ENCODE results near the gene KLHL29.

DNA sequence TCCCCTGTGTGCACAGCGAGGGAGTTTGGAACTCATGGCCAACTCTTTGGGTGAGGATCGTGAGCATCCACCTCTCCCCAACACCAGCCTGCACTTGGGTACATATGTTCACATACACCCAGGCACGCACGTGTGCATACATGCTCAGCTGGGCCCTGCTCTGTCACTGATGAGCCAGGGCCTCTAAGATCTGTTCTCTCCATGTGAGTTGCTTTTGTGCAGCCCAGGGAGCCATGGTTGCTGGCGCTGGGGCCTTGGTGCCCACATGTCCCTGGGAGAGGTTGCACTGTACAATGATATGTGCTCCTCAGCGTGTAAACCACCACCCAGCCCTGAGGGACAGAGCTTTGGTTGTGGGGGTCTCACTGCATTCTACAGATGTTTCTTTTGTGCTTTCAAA is 44.1 kb downstream of the KLHL29 start:
- TF ChIP-seq, protein P1, sequence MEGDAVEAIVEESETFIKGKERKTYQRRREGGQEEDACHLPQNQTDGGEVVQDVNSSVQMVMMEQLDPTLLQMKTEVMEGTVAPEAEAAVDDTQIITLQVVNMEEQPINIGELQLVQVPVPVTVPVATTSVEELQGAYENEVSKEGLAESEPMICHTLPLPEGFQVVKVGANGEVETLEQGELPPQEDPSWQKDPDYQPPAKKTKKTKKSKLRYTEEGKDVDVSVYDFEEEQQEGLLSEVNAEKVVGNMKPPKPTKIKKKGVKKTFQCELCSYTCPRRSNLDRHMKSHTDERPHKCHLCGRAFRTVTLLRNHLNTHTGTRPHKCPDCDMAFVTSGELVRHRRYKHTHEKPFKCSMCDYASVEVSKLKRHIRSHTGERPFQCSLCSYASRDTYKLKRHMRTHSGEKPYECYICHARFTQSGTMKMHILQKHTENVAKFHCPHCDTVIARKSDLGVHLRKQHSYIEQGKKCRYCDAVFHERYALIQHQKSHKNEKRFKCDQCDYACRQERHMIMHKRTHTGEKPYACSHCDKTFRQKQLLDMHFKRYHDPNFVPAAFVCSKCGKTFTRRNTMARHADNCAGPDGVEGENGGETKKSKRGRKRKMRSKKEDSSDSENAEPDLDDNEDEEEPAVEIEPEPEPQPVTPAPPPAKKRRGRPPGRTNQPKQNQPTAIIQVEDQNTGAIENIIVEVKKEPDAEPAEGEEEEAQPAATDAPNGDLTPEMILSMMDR (conservative IDR thresholded peaks at IDR 0.05; ENCODE audit: low read depth, low read length): no peak
- TF ChIP-seq EZH2 (IDR thresholded peaks at IDR 0.05; ENCODE audit: borderline replicate concordance, low read depth, low read length, poor library complexity, severe bottlenecking): no peak
